Choroid plexus epithelial cell (primary cell): ENCODE data around the gene RABGGTA.
A peak's percentile ranks its signal among the peaks of the same experiment; 100 is the strongest.

Source experiments
- DNase-seq: peaks from one replicate; pipeline ENCODE4 v3.0.0-alpha.2; 2010; ENCODE audit warnings: low read depth
- H3K4me3 ChIP-seq: 2 replicates; pipeline ENCODE4 v1.5.1; 2011; ENCODE audit warnings: low read depth, mild to moderate bottlenecking, control low read depth, low read length, moderate library complexity
- TF ChIP-seq, protein P1 (sequence below): conservative IDR thresholded peaks from 2 replicates; pipeline ENCODE4 v1.5.1; 2011; ENCODE audit warnings: low read depth, mild to moderate bottlenecking, control low read depth, inconsistent platforms, low read length, moderate library complexity

RABGGTA gene

DNA sequence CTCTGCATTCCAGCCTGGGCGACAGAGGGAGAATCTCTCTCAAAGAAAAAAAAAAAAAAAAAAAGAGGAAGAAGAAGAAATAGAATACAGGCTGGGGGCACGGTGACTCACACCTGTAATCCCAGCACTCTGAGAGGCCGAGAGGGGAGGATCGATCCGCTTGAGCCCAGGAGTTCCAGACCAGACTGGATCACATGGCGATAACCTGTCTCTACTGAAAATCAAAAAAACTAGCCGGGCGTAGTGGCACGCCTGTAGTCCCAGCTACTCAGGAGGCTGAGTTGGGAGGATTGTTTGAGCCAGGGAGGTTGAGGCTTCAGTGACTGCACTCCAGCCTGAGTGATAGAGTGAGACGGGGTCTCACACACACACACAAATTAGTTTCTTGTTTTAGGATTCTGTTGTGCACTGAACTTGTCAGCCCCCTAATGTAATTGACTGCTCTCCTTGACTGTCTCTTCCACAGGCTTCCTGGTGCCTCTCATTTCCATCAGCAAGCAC, 28.0 kb downstream of the RABGGTA start:
- TF ChIP-seq, protein P1, sequence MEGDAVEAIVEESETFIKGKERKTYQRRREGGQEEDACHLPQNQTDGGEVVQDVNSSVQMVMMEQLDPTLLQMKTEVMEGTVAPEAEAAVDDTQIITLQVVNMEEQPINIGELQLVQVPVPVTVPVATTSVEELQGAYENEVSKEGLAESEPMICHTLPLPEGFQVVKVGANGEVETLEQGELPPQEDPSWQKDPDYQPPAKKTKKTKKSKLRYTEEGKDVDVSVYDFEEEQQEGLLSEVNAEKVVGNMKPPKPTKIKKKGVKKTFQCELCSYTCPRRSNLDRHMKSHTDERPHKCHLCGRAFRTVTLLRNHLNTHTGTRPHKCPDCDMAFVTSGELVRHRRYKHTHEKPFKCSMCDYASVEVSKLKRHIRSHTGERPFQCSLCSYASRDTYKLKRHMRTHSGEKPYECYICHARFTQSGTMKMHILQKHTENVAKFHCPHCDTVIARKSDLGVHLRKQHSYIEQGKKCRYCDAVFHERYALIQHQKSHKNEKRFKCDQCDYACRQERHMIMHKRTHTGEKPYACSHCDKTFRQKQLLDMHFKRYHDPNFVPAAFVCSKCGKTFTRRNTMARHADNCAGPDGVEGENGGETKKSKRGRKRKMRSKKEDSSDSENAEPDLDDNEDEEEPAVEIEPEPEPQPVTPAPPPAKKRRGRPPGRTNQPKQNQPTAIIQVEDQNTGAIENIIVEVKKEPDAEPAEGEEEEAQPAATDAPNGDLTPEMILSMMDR, result no peak
- DNase-seq, result peak; percentile 25
- H3K4me3 ChIP-seq, result peak overlapping the region; percentile 87

DNA sequence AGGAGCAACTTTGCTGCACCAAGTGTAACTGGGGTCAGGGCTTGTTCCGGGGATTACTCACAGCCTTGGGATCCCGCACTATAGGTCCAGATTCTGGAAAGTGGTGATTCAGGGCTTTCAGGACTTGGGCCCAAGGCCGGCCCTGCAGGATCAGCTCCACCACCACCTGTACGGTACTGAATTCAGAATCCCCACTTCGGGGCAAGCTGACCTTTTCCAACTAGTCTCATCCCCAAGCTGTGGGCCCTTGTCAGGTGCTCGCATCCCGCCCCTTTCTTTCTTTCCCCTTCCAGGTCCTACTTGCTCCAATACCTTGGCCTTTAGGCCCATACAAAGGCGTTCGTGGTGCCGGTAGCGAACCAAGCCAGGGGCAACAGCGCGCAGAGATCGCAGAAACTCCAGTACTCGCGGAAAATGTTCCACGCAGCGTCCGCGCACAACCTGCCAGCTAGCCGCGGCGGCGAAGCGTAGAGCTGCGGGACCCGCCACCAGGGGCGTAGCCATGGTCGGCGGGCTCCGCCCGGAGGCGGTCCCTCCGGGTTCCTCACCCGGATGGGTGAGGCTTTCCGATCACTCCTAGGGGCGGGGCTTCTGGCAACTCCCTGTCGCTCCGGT, 29.5 kb downstream of the RABGGTA start:
- H3K4me3 ChIP-seq, result peak overlapping the region; percentile 87
- TF ChIP-seq, protein P1, result peak; percentile 51
- peak; percentile 94 for DNase-seq

DNA sequence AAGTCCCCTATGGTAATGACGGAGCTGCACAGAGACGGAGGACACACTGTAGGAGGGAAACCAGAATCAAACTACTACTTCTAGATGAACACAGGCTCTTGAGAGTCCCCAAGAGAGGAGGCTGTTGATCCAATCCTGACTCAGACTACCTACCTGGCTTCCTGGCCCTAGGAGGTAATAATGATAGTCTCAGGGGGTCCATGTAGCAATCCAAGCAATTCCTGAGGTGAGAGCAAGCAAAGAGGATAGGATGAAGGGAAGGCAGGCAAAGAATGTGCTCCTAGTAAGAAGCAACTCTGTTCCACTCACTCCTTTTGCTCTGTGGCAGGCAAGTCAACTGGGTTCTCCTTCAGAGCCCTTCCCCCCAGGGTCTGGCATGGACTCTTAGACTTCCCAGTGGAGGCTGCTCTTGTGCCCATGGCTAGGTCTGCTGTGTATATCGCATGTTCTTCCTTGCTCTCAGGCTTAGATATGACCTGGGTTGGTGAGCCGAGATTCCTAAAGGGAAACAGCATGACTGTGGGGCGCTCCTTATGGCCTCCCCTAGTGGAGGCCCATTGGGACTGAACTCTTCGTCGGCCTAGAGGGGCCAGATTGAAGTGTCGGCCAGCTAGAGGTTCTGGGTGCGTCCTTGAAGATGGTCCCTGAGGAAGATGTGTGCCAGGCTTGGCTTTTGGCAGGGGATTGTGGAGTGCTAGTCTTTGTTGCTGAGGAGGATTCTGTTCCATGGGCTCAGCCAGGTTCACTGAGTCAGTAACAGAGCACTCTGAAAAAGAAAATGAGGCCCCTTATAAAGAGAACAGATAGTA, 31.1 kb downstream of the RABGGTA start:
- DNase-seq, result no peak
- TF ChIP-seq, protein P1, result no peak
- no peak overlapping the region for H3K4me3 ChIP-seq

DNA sequence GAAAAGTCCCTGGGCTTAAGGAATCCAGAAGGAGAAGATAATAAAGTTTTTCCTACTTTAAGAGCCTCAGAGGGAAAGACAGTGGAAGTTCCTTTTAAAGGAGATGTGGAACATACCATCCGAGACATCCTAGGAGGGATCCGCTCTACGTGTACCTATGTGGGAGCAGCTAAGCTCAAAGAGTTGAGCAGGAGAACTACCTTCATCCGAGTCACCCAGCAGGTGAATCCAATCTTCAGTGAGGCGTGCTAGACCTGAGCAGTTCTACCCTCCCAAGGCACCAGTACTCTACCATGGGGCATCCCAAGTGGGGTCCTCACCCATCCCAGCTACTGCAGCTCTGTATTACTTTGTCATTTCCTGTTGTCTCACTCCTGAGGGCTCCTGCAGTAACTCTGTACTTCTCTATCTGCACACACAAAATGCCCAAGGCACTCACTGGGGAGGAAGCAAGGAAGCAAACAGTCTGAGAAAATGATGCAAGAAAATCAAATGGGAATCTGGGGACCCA, 32.8 kb downstream of the RABGGTA start:
- H3K4me3 ChIP-seq, result no peak overlapping the region
- DNase-seq, result no peak
- TF ChIP-seq, protein P1, result no peak

DNA sequence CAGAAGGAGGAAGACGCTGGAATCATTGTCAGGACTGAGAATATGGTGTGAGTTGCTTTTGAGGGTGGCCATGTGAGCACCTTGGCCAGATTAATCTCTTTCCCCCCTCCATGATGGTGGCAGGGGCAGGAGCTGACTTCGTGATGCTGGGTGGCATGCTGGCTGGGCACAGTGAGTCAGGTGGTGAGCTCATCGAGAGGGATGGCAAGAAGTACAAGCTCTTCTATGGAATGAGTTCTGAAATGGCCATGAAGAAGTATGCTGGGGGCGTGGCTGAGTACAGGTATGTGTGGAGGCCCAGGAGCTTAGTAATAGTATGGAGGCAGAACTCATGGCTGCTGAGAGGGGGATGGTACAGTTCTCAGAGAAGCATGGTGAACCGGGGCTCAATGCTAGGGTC, 33.3 kb downstream of the RABGGTA start:
- no peak for DNase-seq
- TF ChIP-seq, protein P1, result no peak

DNA sequence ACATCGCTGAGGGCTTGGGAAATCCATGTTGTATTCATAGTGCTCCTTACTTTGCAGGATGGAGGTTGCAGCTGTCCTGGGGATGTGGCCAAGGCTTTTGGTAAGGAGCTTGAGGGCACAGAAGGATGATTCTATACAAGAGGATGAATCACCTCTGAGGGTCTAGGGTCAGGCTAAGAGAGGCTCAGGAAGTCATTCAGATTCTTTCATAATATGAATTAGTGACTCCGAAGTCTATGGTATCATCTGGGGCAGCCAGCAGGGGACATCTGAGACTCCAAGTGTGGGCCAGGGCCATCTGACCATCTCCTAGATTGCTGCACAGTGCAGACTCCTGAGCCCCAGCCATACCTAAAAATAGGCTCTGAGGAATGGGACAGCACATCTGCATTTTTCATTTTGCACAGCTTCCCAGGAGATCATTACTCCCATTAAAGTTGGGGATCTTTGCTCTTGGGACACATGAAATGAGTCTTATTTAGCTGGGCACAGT, 33.9 kb downstream of the RABGGTA start:
- no peak overlapping the region for H3K4me3 ChIP-seq
- TF ChIP-seq, protein P1, result no peak
- DNase-seq, result no peak

More for the DNA sequence above, 33.3 kb downstream of the RABGGTA start:
- no peak overlapping the region for H3K4me3 ChIP-seq
